ENCODE results near the gene CLIP3. TPM values are rescaled to one million over a fixed set of nuclear protein-coding genes. Genes with fewer than 3 reads are reported as not detected.

CLIP3 gene
- total and polyA plus RNA-seq, 9 donors: 16.1 to 91.3 (median 54.9) TPM

- H3K4me3 ChIP-seq: peak within 1 kb of the TSS; percentile 67
- H3K36me3 ChIP-seq: no peaks in the 10 kb centered on the region
- no peaks in the 10 kb centered on the region for H3K9me3 ChIP-seq
- intact Hi-C loops (cut with DNase I): loop anchor here in 1 of 4 donors (2.0 to 10.0 kb wide), 2 partner anchors 50 to 60 kb away; partner anchors contain the start of genes POLR2I, SYNE4 and TBCB
- TF ChIP-seq CTCF (IDR thresholded peaks at IDR 0.05): no peak
- TF ChIP-seq POLR2A (IDR thresholded peaks at IDR 0.05): no peak
- no peak for TF ChIP-seq EP300 (IDR thresholded peaks at IDR 0.05)
- DNase-seq: peak; percentile 68 to 96 (median 93)
- peaks cover 1% of the 10 kb centered on the region for H3K4me1 ChIP-seq (ENCODE audit: insufficient read depth)
- WGBS, 3 donors: 0 to 1% (median 1%) methylated on average over 69 to 76 of the region's 76 CpGs
- peak within 1 kb of the TSS; percentile 38 to 94 for H3K27ac ChIP-seq
- no peaks in the 10 kb centered on the region for H3K27me3 ChIP-seq
Observed at GRCh38 chr19:36054733-36055686, 22.3 kb upstream of the CLIP3 start, which contains the start of gene WDR62. TSS of gene WDR62 (plus strand) at chr19:36054897. CDS start at chr19:36054972, 75 bp downstream.

DNA sequence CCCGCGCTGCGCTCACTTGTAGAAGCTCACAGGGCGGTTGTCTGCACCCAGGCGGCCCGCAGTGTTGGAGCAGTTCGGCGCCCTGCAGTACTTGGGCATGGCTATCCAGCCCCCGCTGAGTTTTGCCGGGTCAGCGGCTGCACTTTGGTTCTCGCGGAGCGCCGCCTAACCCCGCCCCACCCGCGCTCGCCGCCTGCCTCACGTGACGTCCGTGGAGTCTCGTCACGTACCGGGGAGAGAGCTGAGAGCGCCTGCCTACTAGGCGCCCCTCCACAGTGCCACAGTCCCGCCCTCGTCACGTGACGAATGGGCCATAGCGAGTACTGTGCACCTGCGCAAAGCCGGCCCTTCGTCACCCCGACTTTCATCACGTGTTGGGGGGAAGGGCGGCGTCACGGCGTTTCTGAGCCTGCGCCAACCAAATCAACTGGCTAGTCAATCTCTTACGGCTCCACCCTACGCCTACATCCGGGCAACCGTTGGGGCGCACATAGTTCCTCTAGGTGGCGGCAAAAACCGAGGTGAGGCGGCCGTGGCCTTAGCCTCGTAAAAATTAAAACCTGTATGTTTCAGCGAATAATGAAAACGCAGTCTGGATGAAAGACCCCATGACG lies 21.6 kb upstream of the CLIP3 start, which contains the start of gene THAP8:
THAP8 (minus strand) TSS at position 167 of the 614 bp plus-strand sequence; CDS start at position 99, 68 bp downstream.
- Histone ChIP-seq H3K9me3 (no peaks in the 10 kb centered on the region), H3K4me3 (peak within 1 kb of the TSS; percentile 67), H3K27ac (peak within 1 kb of the TSS; percentile 38 to 94), H3K36me3 (no peaks in the 10 kb centered on the region), H3K4me1 (ENCODE audit: insufficient read depth) (peaks cover 1% of the 10 kb centered on the region), H3K27me3 (no peaks in the 10 kb centered on the region)
- intact Hi-C loops (cut with DNase I): loop anchor here in 1 of 4 donors (2.0 to 10.0 kb wide), 2 partner anchors 49 to 61 kb away; partner anchors contain the start of genes POLR2I, SYNE4 and TBCB
- TF ChIP-seq CTCF (IDR thresholded peaks at IDR 0.05) (peak; percentile 19 to 85 (median 71)), POLR2A (IDR thresholded peaks at IDR 0.05) (peak; percentile 52), EP300 (IDR thresholded peaks at IDR 0.05) (peak; percentile 83)
- peak; percentile 100 for DNase-seq
- 0 to 1% (median 0%) methylated on average over 38 to 56 of the region's 56 CpGs for WGBS, 3 donors

DNA sequence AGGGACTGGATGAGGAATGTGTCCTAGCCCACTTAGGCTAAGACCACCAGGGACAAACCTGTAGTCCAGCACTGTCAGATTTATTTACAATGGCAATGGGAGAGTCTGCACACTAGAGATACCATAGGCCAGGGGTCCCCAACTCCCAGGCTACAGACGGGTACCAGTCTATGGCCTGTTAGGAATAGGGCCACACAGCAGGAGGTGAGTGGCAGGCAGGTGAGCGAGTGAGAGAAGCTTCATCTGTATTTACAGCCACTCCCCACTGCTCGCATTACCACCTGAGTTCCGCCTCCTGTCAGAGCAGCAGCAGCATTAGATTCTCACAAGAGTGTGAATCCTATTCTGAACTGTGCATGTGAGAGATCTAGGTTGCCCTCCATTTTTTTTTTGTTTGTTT lies 19.0 kb upstream of the CLIP3 start:
- TF ChIP-seq CTCF (IDR thresholded peaks at IDR 0.05) (no peak), POLR2A (IDR thresholded peaks at IDR 0.05) (no peak), EP300 (IDR thresholded peaks at IDR 0.05) (no peak)
- intact Hi-C loops (cut with DNase I): loop anchor here in 1 of 4 donors (10.0 kb wide), 1 partner anchor 47 kb away; the partner anchor contains the start of gene SYNE4
- no peaks in the 10 kb centered on the region for H3K9me3 ChIP-seq
- DNase-seq: no peak
- 95 to 97% (median 96%) methylated on average over 4 of the region's 4 CpGs for WGBS, 3 donors
- H3K27me3 ChIP-seq: no peaks in the 10 kb centered on the region
- H3K36me3 ChIP-seq: no peaks in the 10 kb centered on the region
- no peak overlapping the region for H3K27ac ChIP-seq
- H3K4me1 ChIP-seq (ENCODE audit: insufficient read depth): peaks cover 1% of the 10 kb centered on the region
- H3K4me3 ChIP-seq: no peak overlapping the region

DNA sequence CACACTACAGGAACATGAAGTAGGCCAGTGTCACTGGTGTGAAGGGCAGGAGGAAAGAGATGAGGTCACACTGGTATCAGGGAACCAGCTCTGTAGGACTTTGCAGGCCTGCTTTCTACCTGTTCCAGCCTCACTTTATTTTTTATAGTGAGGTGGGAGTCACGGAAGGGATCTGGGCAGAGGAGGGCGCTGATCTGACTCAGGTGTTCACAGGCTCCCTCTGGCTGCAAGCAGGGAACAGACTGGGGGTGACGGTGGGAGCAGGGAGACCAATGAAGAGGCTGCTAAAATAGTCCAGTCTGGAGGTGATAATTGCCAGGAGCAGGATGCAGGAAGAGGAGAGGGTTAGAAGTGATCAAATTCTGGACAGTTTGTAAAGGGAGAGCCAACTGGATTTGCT lies 18.6 kb upstream of the CLIP3 start:
- WGBS, 3 donors: 54 to 64% (median 55%) methylated on average over 3 of the region's 3 CpGs
- no peak for TF ChIP-seq CTCF (IDR thresholded peaks at IDR 0.05)
- no peak for TF ChIP-seq POLR2A (IDR thresholded peaks at IDR 0.05)
- TF ChIP-seq EP300 (IDR thresholded peaks at IDR 0.05): no peak
- Histone ChIP-seq H3K27ac (no peak overlapping the region), H3K36me3 (no peaks in the 10 kb centered on the region), H3K9me3 (no peaks in the 10 kb centered on the region), H3K4me1 (ENCODE audit: insufficient read depth) (peaks cover 1% of the 10 kb centered on the region), H3K4me3 (no peak overlapping the region), H3K27me3 (no peaks in the 10 kb centered on the region)
- no peak for DNase-seq
- intact Hi-C loops (cut with DNase I): loop anchor here in 1 of 4 donors (10.0 kb wide), 1 partner anchor 46 kb away; the partner anchor contains the start of gene SYNE4
